IPS-15b (cell line): Measurements from ENCODE around the gene POLR2M.

Experiments
- H3K27me3 ChIP-seq: one replicate; pipeline ENCODE4 v1.6.1; 2013; ENCODE audit warnings: low read length; ENCODE audit not compliant: control insufficient read depth, insufficient read depth
- H3K36me3 ChIP-seq: one replicate; pipeline ENCODE4 v1.6.1; 2013; ENCODE audit warnings: low read length; ENCODE audit not compliant: control insufficient read depth, insufficient read depth
- H3K4me1 ChIP-seq: one replicate; pipeline ENCODE4 v1.6.1; 2013; ENCODE audit warnings: mild to moderate bottlenecking, low read length; ENCODE audit not compliant: control insufficient read depth, insufficient read depth
- H3K4me3 ChIP-seq: one replicate; pipeline ENCODE4 v1.5.1; 2013; ENCODE audit warnings: low read depth, low read length
- H3K9ac ChIP-seq: one replicate; pipeline ENCODE4 v1.6.1; 2013; ENCODE audit warnings: low read depth, mild to moderate bottlenecking, low read length
- H3K9me3 ChIP-seq: one replicate; pipeline ENCODE4 v1.6.1; 2013; ENCODE audit warnings: mild to moderate bottlenecking, low read length; ENCODE audit not compliant: control insufficient read depth, insufficient read depth

Gene POLR2M

GRCh38 chr15:57728436-57728835, 21.9 kb downstream of the POLR2M start:
- no peaks in the 10 kb centered on the region for H3K4me1 ChIP-seq
- H3K27me3 ChIP-seq: no peaks in the 10 kb centered on the region
- H3K9me3 ChIP-seq: no peaks in the 10 kb centered on the region
- H3K36me3 ChIP-seq: no peaks in the 10 kb centered on the region
- no peak overlapping the region for H3K4me3 ChIP-seq
- no peak overlapping the region for H3K9ac ChIP-seq

GRCh38 chr15:57730876-57731275, 24.4 kb downstream of the POLR2M start:
- no peaks in the 10 kb centered on the region for H3K4me1 ChIP-seq
- no peaks in the 10 kb centered on the region for H3K9me3 ChIP-seq

DNA sequence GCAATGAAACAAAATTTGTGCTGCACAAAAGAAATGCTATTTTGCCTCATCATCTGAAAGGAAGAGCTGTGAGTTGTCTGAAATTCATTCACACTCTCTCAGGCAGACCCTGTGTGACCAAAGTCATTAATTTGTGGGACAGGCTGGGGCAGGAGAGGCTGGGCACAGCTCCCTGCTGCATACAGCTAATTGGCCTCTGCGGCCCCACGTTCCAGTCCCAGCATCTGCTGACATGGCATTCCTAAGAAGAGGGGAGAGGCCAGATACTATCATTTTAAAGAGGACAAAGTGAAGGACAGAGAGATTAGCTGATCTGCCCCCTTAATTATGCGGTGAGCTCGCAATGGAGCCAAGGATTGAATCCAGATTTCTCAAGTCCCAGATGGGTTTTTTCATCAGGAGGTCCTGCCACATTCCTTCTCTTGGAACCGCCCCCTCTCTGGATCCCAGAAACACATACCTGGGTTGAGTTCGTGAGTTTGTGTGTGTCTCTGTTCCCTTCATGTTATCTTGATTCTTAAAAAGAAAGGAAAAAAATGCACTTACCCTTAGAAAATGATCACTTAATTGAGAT, 25.1 kb downstream of the POLR2M start:
- Histone ChIP-seq H3K9me3 (no peaks in the 10 kb centered on the region), H3K9ac (no peak overlapping the region), H3K4me1 (no peaks in the 10 kb centered on the region), H3K27me3 (no peaks in the 10 kb centered on the region), H3K4me3 (no peak overlapping the region), H3K36me3 (no peaks in the 10 kb centered on the region)

More at GRCh38 chr15:57730876-57731275, 24.4 kb downstream of the POLR2M start:
- H3K9ac ChIP-seq: no peak overlapping the region
- no peaks in the 10 kb centered on the region for H3K27me3 ChIP-seq
- no peaks in the 10 kb centered on the region for H3K36me3 ChIP-seq
- no peak overlapping the region for H3K4me3 ChIP-seq

GRCh38 chr15:57732526-57733331, 26.2 kb downstream of the POLR2M start:
- Histone ChIP-seq H3K27me3 (no peaks in the 10 kb centered on the region), H3K4me1 (no peaks in the 10 kb centered on the region), H3K36me3 (no peaks in the 10 kb centered on the region), H3K9me3 (no peaks in the 10 kb centered on the region), H3K4me3 (no peak overlapping the region), H3K9ac (no peak overlapping the region)

- Histone ChIP-seq H3K27me3 (no peaks in the 10 kb centered on the region), H3K9ac (no peak overlapping the region), H3K4me1 (no peaks in the 10 kb centered on the region), H3K9me3 (no peaks in the 10 kb centered on the region), H3K36me3 (no peaks in the 10 kb centered on the region), H3K4me3 (no peak overlapping the region)
Measured at GRCh38 chr15:57734860-57735259, 28.3 kb downstream of the POLR2M start.

GRCh38 chr15:57735431-57735830, 28.9 kb downstream of the POLR2M start:
- no peaks in the 10 kb centered on the region for H3K4me1 ChIP-seq
- H3K27me3 ChIP-seq: no peaks in the 10 kb centered on the region
- H3K9me3 ChIP-seq: no peaks in the 10 kb centered on the region
- H3K9ac ChIP-seq: no peak overlapping the region
- no peaks in the 10 kb centered on the region for H3K36me3 ChIP-seq
- H3K4me3 ChIP-seq: no peak overlapping the region

DNA sequence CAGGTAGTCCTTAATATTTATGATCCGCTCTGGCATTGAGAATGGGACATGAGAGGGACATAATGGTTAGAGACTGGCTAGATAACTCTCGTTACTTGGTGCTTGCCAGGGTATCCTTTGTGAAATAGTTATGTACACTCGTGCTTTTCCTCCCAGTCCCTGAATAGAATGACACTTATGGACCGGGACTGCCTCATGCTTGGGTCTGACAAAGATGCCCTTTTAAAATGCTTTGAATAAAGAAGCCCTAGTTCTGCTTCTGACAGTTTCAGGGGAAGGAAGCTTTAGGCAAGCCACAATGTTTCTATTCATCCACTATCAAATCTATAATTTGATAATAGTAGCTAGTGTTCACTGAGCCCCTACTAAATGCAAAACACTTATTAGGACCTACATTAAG, 29.4 kb downstream of the POLR2M start:
- H3K9ac ChIP-seq: no peak overlapping the region

DNA sequence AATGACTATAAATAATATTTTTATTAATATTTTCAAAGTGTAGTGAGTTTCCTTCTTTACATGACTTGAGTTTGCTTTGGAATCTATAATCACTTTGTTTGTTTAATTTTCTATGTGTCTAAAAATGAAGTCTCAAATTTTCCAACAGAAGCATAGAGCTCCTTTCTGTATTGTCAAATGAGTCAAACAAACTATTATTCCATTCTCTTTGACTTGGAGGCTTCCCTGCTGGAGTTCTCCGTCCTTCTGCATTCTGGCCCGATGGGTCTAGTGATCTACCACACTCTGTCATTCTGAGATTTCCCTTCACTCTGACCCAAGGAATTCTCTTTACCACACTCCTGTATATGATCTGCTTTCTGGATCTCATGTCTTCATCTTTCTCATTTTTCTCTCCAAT, 30.1 kb downstream of the POLR2M start:
- no peaks in the 10 kb centered on the region for H3K9me3 ChIP-seq
- H3K4me3 ChIP-seq: no peak overlapping the region
- no peaks in the 10 kb centered on the region for H3K27me3 ChIP-seq
- no peaks in the 10 kb centered on the region for H3K36me3 ChIP-seq
- no peak overlapping the region for H3K9ac ChIP-seq
- H3K4me1 ChIP-seq: no peaks in the 10 kb centered on the region

More for the DNA sequence above, 29.4 kb downstream of the POLR2M start:
- Histone ChIP-seq H3K36me3 (no peaks in the 10 kb centered on the region), H3K27me3 (no peaks in the 10 kb centered on the region), H3K9me3 (no peaks in the 10 kb centered on the region), H3K4me3 (no peak overlapping the region), H3K4me1 (no peaks in the 10 kb centered on the region)

DNA sequence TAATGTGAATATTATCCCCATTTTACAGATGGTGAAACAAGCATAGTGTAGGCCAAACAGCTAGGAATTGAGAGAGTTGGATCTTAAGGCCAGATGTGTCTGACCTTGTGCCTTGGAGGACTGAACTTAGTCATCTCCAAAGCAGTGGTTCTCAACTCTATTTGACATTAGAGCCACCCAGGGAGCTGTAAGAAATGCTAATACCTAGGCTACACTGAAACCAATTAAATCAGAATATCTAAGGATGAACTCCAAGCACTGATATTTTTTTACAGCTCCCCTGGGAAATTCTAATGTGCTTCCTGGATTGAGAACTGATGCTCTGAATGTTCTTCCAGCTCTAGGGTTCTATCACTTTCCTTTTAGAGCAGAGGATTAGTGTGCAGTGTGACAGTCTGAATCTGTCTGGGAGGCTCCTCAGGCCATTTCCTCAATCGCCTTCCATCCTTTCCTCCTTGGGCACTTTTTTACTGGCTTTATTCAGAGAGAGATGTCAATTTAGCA, 32.3 kb downstream of the POLR2M start:
- Histone ChIP-seq H3K36me3 (no peaks in the 10 kb centered on the region), H3K9ac (no peak overlapping the region), H3K27me3 (no peaks in the 10 kb centered on the region), H3K4me1 (no peaks in the 10 kb centered on the region), H3K9me3 (no peaks in the 10 kb centered on the region), H3K4me3 (no peak overlapping the region)

DNA sequence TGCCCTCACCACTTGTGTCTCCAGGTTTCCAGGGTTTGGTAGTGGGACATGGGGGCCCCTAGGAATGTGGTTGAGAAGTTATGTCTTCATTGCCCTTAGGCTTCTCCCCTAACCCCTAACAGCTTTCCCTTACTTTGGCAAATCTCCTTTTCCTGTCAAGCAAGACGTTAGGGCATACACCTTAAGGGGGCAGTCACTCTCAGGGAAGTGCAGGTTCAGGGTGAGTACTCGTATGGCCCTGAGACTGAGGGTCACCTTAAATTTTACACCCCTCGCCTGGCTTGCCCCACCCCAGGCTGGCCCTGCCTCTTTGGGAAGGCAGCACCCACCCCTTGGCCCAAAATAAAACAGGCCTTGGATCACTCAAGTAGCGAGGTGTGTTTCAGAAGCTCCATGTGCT, 33.5 kb downstream of the POLR2M start:
- Histone ChIP-seq H3K36me3 (no peaks in the 10 kb centered on the region), H3K27me3 (no peaks in the 10 kb centered on the region), H3K9ac (no peak overlapping the region), H3K4me3 (no peak overlapping the region), H3K4me1 (no peaks in the 10 kb centered on the region), H3K9me3 (no peaks in the 10 kb centered on the region)

GRCh38 chr15:57741089-57741488, 34.6 kb downstream of the POLR2M start:
- Histone ChIP-seq H3K36me3 (no peaks in the 10 kb centered on the region), H3K9me3 (no peaks in the 10 kb centered on the region), H3K27me3 (no peaks in the 10 kb centered on the region), H3K4me3 (no peak overlapping the region), H3K9ac (no peak overlapping the region), H3K4me1 (no peaks in the 10 kb centered on the region)

DNA sequence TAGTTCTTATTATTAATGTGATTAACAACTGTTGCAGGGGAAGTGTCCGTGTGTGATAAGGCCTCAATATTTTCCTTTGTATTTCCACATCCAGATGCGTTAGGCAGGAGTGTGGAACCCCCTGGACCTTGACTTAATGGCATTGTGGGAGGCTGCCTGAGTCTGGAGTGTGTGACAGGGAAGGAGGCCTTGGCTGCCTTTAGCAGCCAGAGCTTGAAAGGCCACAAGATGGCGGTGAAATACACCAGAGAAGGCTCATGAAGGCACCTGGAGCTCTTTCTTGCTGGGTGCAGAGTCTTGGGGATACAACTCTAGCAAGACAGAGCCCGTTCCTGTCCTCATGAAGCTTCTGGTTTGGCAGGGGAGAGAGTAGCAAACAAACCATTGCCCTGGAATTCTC, 36.9 kb downstream of the POLR2M start:
- no peaks in the 10 kb centered on the region for H3K36me3 ChIP-seq
- H3K9ac ChIP-seq: no peak overlapping the region
- H3K9me3 ChIP-seq: no peaks in the 10 kb centered on the region
- H3K4me3 ChIP-seq: no peak overlapping the region
- peaks cover 3% of the 10 kb centered on the region for H3K4me1 ChIP-seq
- no peaks in the 10 kb centered on the region for H3K27me3 ChIP-seq
